Adrenal gland (tissue), 5 donors: Measurements from ENCODE around the gene CDK14.

Experiments
- POLR2A ChIP-seq, 2 donors: fragments of 450-650 bp; IDR thresholded peaks; one replicate each; pipeline ENCODE4 v1.6.1; 2017; ENCODE audit warnings: antibody characterized with exemption in 2 of 2, mild to moderate bottlenecking in 2 of 2, moderate library complexity in 1 of 2
- TF ChIP-seq, protein P1 (sequence below), 6 experiments: fragments of 450-650 bp in 4 of 6; fragments of 200-600 bp in 2 of 6; sonication (generic) in 1 of 6; IDR thresholded peaks; 1 replicate in 5 of 6; 2 replicates in 1 of 6; pipeline versions ENCODE4 v1.5.1 to v1.8.0; 2016 to 2021; ENCODE audit warnings: antibody characterized with exemption in 6 of 6, mild to moderate bottlenecking in 2 of 6, moderate library complexity in 1 of 6
- donor health status: DM: no; HTN: no; CAD: no.

DNA sequence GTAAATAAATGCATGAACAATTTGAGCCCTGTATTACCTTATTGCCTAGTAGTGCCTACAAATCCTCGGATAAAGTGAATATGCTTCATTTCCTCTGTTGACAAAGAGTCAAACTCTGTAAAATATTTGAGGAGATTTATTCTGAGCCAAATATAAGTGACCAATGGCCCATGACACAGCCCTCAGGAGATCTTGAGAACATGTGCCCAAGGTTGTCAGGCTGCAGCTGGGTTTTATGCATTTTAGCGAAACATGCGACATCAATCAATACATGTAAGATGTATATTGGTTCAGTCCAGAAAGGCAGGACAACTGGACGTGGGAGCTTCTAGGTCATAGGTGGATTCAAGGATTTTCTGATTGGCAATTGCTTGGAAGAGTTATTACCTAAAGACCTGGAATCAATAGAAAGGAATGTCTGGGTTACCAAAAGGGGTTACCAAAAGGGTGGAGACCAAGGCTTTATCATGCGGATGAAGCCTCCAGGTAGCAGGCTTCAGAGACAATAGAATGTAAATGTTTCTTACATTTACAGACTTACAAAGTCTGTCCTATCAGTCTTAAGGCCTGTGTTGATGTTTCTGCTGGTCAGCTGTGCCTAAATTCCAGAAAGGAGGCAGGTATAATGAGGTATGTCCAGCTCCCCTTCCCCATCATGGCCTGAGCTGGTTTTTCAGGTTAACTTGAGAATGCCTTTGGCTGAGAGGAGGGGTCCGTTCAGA, 448.0 kb downstream of the CDK14 start:
- no peak for TF ChIP-seq POLR2A (IDR thresholded peaks at IDR 0.05)
- TF ChIP-seq, protein P1, sequence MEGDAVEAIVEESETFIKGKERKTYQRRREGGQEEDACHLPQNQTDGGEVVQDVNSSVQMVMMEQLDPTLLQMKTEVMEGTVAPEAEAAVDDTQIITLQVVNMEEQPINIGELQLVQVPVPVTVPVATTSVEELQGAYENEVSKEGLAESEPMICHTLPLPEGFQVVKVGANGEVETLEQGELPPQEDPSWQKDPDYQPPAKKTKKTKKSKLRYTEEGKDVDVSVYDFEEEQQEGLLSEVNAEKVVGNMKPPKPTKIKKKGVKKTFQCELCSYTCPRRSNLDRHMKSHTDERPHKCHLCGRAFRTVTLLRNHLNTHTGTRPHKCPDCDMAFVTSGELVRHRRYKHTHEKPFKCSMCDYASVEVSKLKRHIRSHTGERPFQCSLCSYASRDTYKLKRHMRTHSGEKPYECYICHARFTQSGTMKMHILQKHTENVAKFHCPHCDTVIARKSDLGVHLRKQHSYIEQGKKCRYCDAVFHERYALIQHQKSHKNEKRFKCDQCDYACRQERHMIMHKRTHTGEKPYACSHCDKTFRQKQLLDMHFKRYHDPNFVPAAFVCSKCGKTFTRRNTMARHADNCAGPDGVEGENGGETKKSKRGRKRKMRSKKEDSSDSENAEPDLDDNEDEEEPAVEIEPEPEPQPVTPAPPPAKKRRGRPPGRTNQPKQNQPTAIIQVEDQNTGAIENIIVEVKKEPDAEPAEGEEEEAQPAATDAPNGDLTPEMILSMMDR (IDR thresholded peaks at IDR 0.05) = no peak
